HCT116 (cell line): ENCODE results near the gene CDHR5. TPM values are rescaled to one million over a fixed set of nuclear protein-coding genes. Genes with fewer than 3 reads are reported as not detected.

Source experiments
- ATAC-seq: fragments of 200-7000 bp; cut with Tn5 transposase; 2 replicates; pipeline ENCODE4 v1.9.1; 2020; ENCODE audit warnings: mild to moderate bottlenecking, moderate library complexity
- Bru-seq: library from RNA; stranded (reverse); fragments of 400-500 nt; gene quantifications from one replicate; lab custom pipeline; 2021; lab: Mats Ljungman, UMichigan
- BruChase-seq, 2 experiments: library from RNA; stranded (reverse); fragments of 400-500 nt; gene quantifications; one replicate each; lab custom pipeline; 2021; lab: Mats Ljungman, UMichigan
- BruUV-seq: library from RNA; stranded (reverse); fragments of 400-500 nt; replicated peaks from 2 replicates; lab custom pipeline; 2021; lab: Mats Ljungman, UMichigan
- CTCF ChIA-PET: fragments of 300-600 bp; sonication (Branson Sonifier 250); formaldehyde crosslinking; loops from one replicate; lab custom pipeline; 2021; ENCODE audit warnings: antibody characterized with exemption; lab: Charles Lee
- POLR2A ChIA-PET: fragments of 300-600, 350-600 bp; sonication (Branson Sonifier 250); formaldehyde crosslinking; loops from one replicate; lab custom pipeline; 2021; ENCODE audit warnings: antibody characterized with exemption; lab: Charles Lee
- RAD21 ChIA-PET, 2 experiments: fragments of 300-600 bp; sonication (Branson Sonifier 250); formaldehyde crosslinking; loops; one replicate each; lab custom pipeline; 2023; ENCODE audit warnings: low total read pairs in 2 of 2; ENCODE audit not compliant: uncharacterized antibody in 2 of 2, unreplicated experiment in 2 of 2, low non-redundant PET in 1 of 2; lab: Charles Lee
- DNase-seq: peaks from one replicate; pipeline ENCODE4 v3.0.0-alpha.2; 2010; ENCODE audit warnings: low read depth, low spot score
- H2AFZ ChIP-seq: fragments of 200-600 bp; shearing (Covaris generic), sonication (generic); 2 replicates; pipeline ENCODE4 v1.6.1; 2017; ENCODE audit warnings: low read depth, mixed run types, mixed read lengths, antibody characterized with exemption, low read length; ENCODE audit not compliant: poor library complexity, severe bottlenecking
- H3K27ac ChIP-seq: 2 replicates; pipeline ENCODE4 v1.5.1; 2012; ENCODE audit warnings: low read depth, low read length
- H3K27me3 ChIP-seq: fragments of 200-600 bp; sonication (generic); 2 replicates; pipeline ENCODE4 v1.6.1; 2016; ENCODE audit warnings: mixed run types, low read length, mixed read lengths; ENCODE audit not compliant: insufficient read depth
- H3K36me3 ChIP-seq, 2 experiments: fragments of 200-500 bp in 1 of 2; fragments of 200-600 bp in 1 of 2; sonication (Bioruptor generic) in 1 of 2; sonication (generic) in 1 of 2; 2 replicates each; pipeline versions ENCODE4 v1.5.1 to v1.6.1; 2014 to 2016; ENCODE audit warnings: low read length in 2 of 2, inconsistent platforms in 1 of 2, mixed read lengths in 1 of 2, mixed run types in 1 of 2; ENCODE audit not compliant: insufficient read depth in 2 of 2, control insufficient read depth in 1 of 2
- H3K4me1 ChIP-seq, 2 experiments: fragments of 200-600 bp in 1 of 2; sonication (generic) in 1 of 2; 2 replicates each; pipeline versions ENCODE4 v1.5.1 to v1.6.1; 2012 to 2017; ENCODE audit warnings: low read length in 2 of 2, inconsistent platforms in 1 of 2, mild to moderate bottlenecking in 1 of 2, mixed read lengths in 1 of 2, mixed run types in 1 of 2, moderate library complexity in 1 of 2; ENCODE audit not compliant: insufficient read depth in 2 of 2, control insufficient read depth in 1 of 2
- H3K4me2 ChIP-seq: fragments of 200-600 bp; sonication (generic); 2 replicates; pipeline ENCODE4 v1.6.1; 2017; ENCODE audit warnings: mixed run types, low read length, mixed read lengths
- H3K4me3 ChIP-seq, 2 experiments: fragments of 200-600 bp in 1 of 2; sonication (generic) in 1 of 2; replicated peaks in 1 of 2; 2 replicates each; pipeline ENCODE4 v1.5.1; 2011 to 2016; ENCODE audit warnings: low read length in 2 of 2, control low read depth in 1 of 2, low read depth in 1 of 2, mild to moderate bottlenecking in 1 of 2, mixed read lengths in 1 of 2, mixed run types in 1 of 2
- H3K79me2 ChIP-seq: fragments of 200-600 bp; sonication (generic); 2 replicates; pipeline ENCODE4 v1.6.1; 2017; ENCODE audit warnings: mild to moderate bottlenecking, mixed run types, low read length, moderate library complexity, mixed read lengths; ENCODE audit not compliant: insufficient read depth
- H3K9ac ChIP-seq: fragments of 200-600 bp; sonication (generic); 2 replicates; pipeline ENCODE4 v1.6.1; 2016; ENCODE audit warnings: low read length, mixed read lengths
- H3K9me2 ChIP-seq: fragments of 200-600 bp; sonication (generic), shearing (Covaris generic); 2 replicates; pipeline ENCODE4 v1.6.1; 2017; ENCODE audit warnings: mixed run types, mild to moderate bottlenecking, moderate library complexity; ENCODE audit not compliant: insufficient read depth
- H3K9me3 ChIP-seq, 2 experiments: fragments of 200-500 bp in 1 of 2; fragments of 200-600 bp in 1 of 2; sonication (Bioruptor generic) in 1 of 2; sonication (generic) in 1 of 2; 2 replicates each; pipeline ENCODE4 v1.6.1; 2014 to 2017; ENCODE audit warnings: low read length in 2 of 2, mixed read lengths in 2 of 2, inconsistent platforms in 1 of 2, low read depth in 1 of 2, mild to moderate bottlenecking in 1 of 2, mixed run types in 1 of 2, moderate library complexity in 1 of 2; ENCODE audit not compliant: control insufficient read depth in 1 of 2, insufficient read depth in 1 of 2
- H4K20me1 ChIP-seq: fragments of 200-600 bp; sonication (generic), shearing (Covaris generic); 2 replicates; pipeline ENCODE4 v1.6.1; 2017; ENCODE audit warnings: mixed run types, mild to moderate bottlenecking, moderate library complexity; ENCODE audit not compliant: insufficient read depth
- CTCF ChIP-seq, 3 experiments: fragments of 200-600 bp in 1 of 3; sonication (generic) in 1 of 3; IDR thresholded peaks in 2 of 3; conservative IDR thresholded peaks in 1 of 3; 2 replicates each; pipeline ENCODE4 v1.5.1; 2012 to 2017; ENCODE audit warnings: low read depth in 2 of 3, low read length in 2 of 3, antibody characterized with exemption in 1 of 3, borderline replicate concordance in 1 of 3, control low read depth in 1 of 3, mild to moderate bottlenecking in 1 of 3, mixed read lengths in 1 of 3, mixed run types in 1 of 3, moderate library complexity in 1 of 3; ENCODE audit not compliant: insufficient read depth in 1 of 3
- EZH2 ChIP-seq: fragments of 200-600 bp; sonication (generic); IDR thresholded peaks from 2 replicates; pipeline ENCODE4 v1.6.1; 2017; ENCODE audit warnings: antibody characterized with exemption, mixed run types
- FOSL1 ChIP-seq: IDR thresholded peaks from 2 replicates; pipeline ENCODE4 v1.6.1; 2012; ENCODE audit warnings: low read depth
- JUND ChIP-seq: IDR thresholded peaks from 2 replicates; pipeline ENCODE4 v1.6.1; 2012
- MAX ChIP-seq: IDR thresholded peaks from 2 replicates; pipeline ENCODE4 v1.6.1; 2012
- POLR2A ChIP-seq: IDR thresholded peaks from 2 replicates; pipeline ENCODE4 v1.7.0; 2011; ENCODE audit warnings: borderline replicate concordance; ENCODE audit not compliant: insufficient read depth, insufficient read length; ENCODE audit errors: extremely low read depth
- POLR2AphosphoS5 ChIP-seq: IDR thresholded peaks from 2 replicates; pipeline ENCODE4 v1.6.1; 2011; ENCODE audit warnings: mild to moderate bottlenecking, low read depth, low read length, moderate library complexity
- SP1 ChIP-seq: IDR thresholded peaks from 2 replicates; pipeline ENCODE4 v1.6.1; 2012; ENCODE audit warnings: low read depth
- YY1 ChIP-seq: IDR thresholded peaks from 2 replicates; pipeline ENCODE4 v1.6.1; 2011; ENCODE audit warnings: low read length, low read depth, moderate library complexity, mild to moderate bottlenecking; ENCODE audit not compliant: insufficient replicate concordance; ENCODE audit errors: extremely low read depth
- ZBTB33 ChIP-seq: IDR thresholded peaks from 2 replicates; pipeline ENCODE4 v1.6.1; 2011; ENCODE audit warnings: mild to moderate bottlenecking, low read length, moderate library complexity; ENCODE audit not compliant: insufficient replicate concordance; ENCODE audit errors: extremely low read depth
- ZFX ChIP-seq: fragments of 450-650 bp; IDR thresholded peaks from 2 replicates; pipeline ENCODE4 v1.6.1; 2017
- ZNF274 ChIP-seq: fragments of 200-500 bp; sonication (Bioruptor generic); IDR thresholded peaks from 2 replicates; pipeline ENCODE4 v1.6.1; 2014; ENCODE audit warnings: mild to moderate bottlenecking, low read depth, low read length, inconsistent platforms
- intact Hi-C: fragments of 100-400 bp; cut with micrococcal nuclease; formaldehyde crosslinking; loops from 2 replicates; pipeline ENCODE4 v1.10.0; 2022
- long read RNA-seq: library from polyadenylated mRNA; unstranded; transcript quantifications from one replicate; pipeline ENCODE4 v2.0.0, GENCODE V29; 2021; ENCODE audit not compliant: unreplicated experiment
- polyA plus RNA-seq: library from polyadenylated mRNA; unstranded; fragments of >200 nt; gene quantifications from 2 replicates; pipeline ENCODE4 v1.2.1, GENCODE V29; 2012; ENCODE audit warnings: missing spikeins
- total RNA-seq: library from RNA; stranded (reverse); gene quantifications from one replicate; pipeline ENCODE4 v1.2.1, GENCODE V29; 2021; ENCODE audit not compliant: unreplicated experiment

Gene CDHR5
- total RNA-seq: not detected
- 0.13 and 0.44 TPM in 2 replicates for polyA plus RNA-seq
- Bru-seq, nascent RNA: percentile 7 among the genes with signal in this experiment
- percentile 8 among the genes with signal in this experiment for BruChase-seq, experiment 1, labeled RNA remaining after a 6-hour chase
- not detected for BruChase-seq, experiment 2, labeled RNA remaining after a 2-hour chase
- long read RNA-seq: 0 reads

GRCh38 chr11:624705-625635 is at the start of gene CDHR5:
Gene CDHR5 (minus strand): TSS chr11:624955. CDS start chr11:624902, 53 bp downstream.
- Histone ChIP-seq H3K9ac (no peak within 1 kb of the TSS), H3K27ac (no peak within 1 kb of the TSS), H2AFZ (no peak within 1 kb of the TSS), H3K9me3 (no peaks in the 10 kb centered on the region), H3K9me2 (no peaks in the 10 kb centered on the region), H3K4me3 (no peak within 1 kb of the TSS), H3K4me1 (peaks cover 0 to 28% of the 10 kb centered on the region in 2 experiments; a peak in 2 of 4 replicates), H3K27me3 (no peaks in the 10 kb centered on the region), H4K20me1 (no peaks in the 10 kb centered on the region), H3K79me2 (no peaks in the 10 kb centered on the region), H3K4me2 (peak within 1 kb of the TSS; percentile 35; the same call in 1 of the 2 replicates), H3K36me3 (no peaks in the 10 kb centered on the region)
- DNase-seq: no peak
- POLR2A ChIA-PET: no interaction called here
- peak; percentile 14; the same call in 1 of the 2 replicates for ATAC-seq
- TF ChIP-seq POLR2A: no peak
- TF ChIP-seq SP1: no peak
- RAD21 ChIA-PET: no interaction called here
- BruUV-seq: no TSS peak
- CTCF ChIA-PET: no interaction called here
- intact Hi-C loops: no loop called here

- DNase-seq (no peak), ATAC-seq (no peak)
- no peak overlapping the region for H2AFZ ChIP-seq
- intact Hi-C loops: no loop called here
- H3K27ac ChIP-seq: no peak overlapping the region
- RAD21 ChIA-PET: no interaction called here
- no peaks in the 10 kb centered on the region for H3K27me3 ChIP-seq
- BruUV-seq: no TSS peak
- H3K9me2 ChIP-seq: no peaks in the 10 kb centered on the region
- CTCF ChIA-PET: no interaction called here
- no peaks in the 10 kb centered on the region for H3K79me2 ChIP-seq
- POLR2A ChIA-PET: no interaction called here
- H4K20me1 ChIP-seq: no peaks in the 10 kb centered on the region
- H3K9me3 ChIP-seq: no peaks in the 10 kb centered on the region
- H3K4me2 ChIP-seq: no peak overlapping the region
- peaks cover 14 to 25% of the 10 kb centered on the region in 2 experiments for H3K36me3 ChIP-seq
- TF ChIP-seq FOSL1 (no peak), EZH2 (no peak), ZBTB33 (no peak), POLR2AphosphoS5 (no peak), CTCF (IDR thresholded peaks at IDR 0.05 in 2 of 3, conservative IDR thresholded peaks at IDR 0.05 in 1 of 3; ENCODE audit: borderline replicate concordance in 1 of 3, insufficient read depth in 1 of 3, low read depth in 2 of 3, low read length in 2 of 3) (no peak), ZNF274 (no peak), MAX (no peak), ZFX (no peak), YY1 (no peak), JUND (no peak)
- H3K4me3 ChIP-seq: no peak overlapping the region
- no peak overlapping the region for H3K9ac ChIP-seq
- H3K4me1 ChIP-seq: no peaks in the 10 kb centered on the region; a peak in 1 of 4 replicates
These were observed 49.7 kb upstream of the CDHR5 start for GRCh38 chr11:674406-674805.
